HG02885 (cell line): ENCODE measurements around the gene GTF2A1.

Source experiments
- ATAC-seq: cut with Tn5 transposase; IDR thresholded peaks from one replicate; pipeline ENCODE4 v1.9.1; 2021; ENCODE audit warnings: mild to moderate bottlenecking; ENCODE audit not compliant: unreplicated experiment, poor library complexity

Gene GTF2A1

DNA sequence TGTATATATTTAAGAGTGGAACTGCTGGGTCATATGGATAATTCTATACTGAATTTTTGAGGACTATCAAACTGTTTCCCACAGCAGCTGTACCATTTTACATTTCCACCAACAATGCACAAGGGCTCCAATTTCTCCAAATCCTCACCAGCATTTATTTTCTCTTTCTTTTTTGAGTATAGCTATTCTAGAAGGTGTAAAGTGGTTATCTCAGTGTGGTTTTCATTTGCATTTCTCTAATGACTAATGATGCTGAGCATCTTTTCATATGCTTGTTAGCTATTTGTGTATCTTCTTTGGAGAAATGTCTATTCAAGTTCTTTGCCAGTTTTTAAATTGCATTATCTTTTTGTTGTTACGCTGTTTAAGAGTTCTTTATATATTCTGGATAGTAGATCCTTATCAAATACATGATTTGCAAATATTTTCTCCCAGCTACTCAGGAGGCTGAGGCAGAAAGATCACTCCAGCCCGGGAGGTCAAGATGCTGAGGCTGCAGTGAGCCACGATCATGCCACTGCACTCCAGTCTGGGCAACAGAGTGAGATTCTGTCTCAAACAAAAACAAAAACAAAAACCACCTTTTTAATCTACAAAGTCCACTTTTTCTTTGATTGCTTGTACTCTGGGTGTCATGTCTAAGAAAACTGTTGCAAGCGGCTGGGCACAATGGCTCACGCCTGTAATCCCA lies 32.8 kb downstream of the GTF2A1 start:
- peak; percentile 88 for ATAC-seq

DNA sequence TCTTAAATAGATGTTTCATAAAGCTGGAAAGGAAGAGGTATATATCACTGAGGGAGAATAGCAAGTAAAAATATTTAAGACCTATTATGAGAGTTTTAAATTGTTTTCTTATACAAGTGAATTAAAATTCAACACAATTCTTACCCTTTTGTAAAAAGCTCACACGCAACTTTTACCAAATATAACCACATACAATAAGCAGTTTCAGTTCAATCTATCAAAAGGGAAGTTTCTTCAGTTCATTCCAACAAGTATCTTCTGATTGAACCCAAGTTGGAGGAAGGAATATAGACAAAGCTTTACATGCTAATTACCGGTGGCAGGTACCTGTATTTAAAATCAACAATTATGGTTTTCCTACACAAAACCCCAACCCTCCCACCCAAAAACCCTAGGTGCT lies 41.1 kb downstream of the GTF2A1 start:
- no peak for ATAC-seq

DNA sequence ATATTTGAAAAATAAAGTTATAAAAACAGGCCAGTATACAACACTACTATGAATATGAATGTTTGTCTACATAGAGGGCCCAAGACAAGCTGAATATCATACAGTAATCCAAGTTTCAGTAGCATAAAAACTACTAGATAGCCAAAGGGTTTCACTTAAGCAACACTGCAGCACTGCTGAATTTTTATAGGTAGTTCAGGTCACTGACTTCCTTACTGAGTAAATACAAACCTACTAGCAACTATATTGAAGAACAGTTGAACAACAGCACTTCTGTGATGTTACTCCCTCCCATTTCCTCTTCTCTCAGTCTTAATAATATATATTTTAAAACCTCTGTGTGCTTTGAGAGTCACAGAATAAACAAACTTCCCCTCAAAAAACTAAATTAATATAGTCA lies 42.7 kb downstream of the GTF2A1 start:
- ATAC-seq: peak; percentile 63

DNA sequence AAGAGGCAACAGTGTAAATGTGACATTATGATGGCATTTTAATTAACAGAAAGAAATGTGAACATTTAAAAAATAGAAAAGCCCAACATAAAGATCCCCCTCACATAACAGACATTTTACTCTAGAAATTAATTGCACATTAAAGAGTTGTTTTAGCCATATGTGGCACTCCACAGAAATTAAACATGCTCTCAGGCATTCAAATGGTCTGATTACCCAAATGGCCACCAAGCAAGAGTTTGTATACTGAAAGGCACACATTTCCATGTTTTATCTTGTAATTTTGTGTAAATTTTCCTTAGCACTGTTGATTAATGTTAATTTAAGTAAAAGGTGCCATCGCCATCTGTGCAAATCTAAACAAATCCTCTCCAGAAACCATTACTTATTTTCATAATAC lies 43.5 kb downstream of the GTF2A1 start:
- no peak for ATAC-seq

DNA sequence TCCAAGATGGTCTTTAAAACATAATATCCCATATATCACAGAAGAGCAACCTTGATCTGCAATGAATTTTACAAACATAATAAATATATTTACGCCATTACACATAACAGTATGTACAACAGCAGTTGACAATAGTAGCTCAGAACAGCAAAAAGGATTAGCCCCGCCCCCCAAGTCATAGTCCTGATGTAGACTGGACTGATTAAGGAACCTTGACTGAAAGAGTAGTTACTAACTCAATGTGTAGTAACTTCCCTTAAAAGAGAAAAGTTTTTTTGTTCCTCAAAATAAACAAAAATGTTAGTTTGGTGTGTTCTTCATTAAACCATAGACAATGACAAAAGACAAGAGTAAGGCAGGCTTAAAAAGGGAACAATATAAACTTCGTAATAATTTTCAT lies 44.5 kb downstream of the GTF2A1 start:
- no peak for ATAC-seq

DNA sequence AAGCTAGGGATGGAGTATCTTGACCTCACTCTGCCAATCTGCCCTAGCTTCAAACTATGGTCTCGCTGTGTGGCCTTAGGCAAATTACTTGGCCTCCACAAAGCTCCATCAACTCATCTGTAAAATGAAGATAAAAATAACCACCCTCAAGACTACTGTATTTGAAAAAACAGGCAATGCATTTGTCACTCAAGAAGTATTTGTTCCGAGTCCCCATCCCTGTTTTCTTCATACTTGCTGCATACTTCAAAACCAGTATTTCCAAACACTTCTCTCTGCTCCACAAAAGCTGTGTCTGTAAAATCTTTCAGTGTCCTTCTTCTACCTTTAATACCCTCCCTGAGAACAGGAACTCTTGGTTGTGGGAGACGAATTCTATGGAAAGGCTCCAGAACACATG lies 47.9 kb downstream of the GTF2A1 start:
- ATAC-seq: peak; percentile 33

DNA sequence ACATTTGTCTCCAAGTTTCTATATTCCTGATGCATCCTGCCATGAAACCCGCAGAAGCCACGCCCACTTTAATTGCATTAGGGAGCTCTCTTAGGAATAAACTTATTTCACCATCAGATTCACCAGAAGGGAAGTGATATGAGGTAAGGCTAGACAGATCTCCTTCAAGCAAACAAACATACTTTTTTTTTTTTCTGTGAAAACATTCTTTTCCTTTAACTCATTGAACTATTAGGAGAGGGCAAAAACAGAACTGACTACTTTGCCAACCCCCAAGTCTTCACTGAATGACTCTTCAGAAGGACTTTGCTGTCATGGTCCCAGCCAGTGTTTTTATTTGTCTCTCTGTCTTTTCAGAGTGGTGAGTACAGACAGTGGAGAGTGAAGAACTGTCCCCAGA lies 48.4 kb downstream of the GTF2A1 start:
- ATAC-seq: peak; percentile 27

DNA sequence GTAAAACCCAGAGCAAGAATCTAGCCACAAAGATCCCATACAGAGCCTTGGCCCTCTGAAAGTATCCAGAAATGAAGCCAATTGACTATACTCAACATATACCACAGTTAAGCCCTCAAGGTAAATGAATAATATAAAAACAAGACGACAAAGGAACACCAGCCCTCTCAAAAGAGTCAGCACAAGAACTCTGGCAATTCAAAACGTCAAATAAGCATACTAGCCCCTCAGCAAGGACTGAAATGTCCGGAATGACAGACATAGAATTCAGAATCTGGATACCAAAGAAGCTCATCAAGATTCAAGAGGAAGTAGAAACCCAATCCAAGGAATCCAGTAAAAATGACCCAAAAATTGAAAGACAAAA lies 49.9 kb downstream of the GTF2A1 start:
- no peak for ATAC-seq

DNA sequence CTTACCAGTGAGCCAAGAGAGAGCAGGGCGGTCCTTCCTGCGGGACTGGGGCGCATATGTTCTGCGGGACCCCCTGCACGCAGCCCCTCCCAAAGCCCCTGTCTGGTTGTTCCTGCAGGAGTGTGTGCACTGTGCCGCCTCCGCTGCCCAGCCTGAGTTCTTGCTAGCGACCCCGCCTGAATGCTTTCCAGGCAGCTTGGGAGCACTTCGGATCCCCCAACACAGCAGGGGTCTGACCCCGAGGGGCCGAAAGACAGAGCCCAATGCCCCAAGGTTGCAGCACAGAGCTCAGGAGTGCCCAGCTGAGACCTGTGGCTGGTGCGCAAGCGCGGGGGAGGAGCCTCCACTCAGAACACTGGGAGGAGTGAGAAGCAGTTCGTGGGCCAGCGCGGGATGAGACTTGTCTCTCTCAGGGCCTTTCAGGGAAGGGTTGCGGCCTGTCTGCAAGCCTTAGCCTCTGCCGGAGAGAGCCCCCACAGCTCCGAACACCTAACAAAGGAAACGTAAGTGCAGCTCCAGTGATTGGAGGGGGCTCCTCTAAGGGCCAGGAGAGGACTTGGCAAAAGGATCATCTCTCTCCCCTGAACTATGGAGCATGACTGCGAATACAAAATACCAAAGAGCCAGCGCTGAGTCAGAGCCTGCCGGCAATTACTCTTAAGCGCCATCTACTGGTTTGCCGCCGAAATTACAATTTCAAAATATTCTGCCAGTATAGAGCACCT lies 50.5 kb downstream of the GTF2A1 start:
- ATAC-seq: peak; percentile 93

DNA sequence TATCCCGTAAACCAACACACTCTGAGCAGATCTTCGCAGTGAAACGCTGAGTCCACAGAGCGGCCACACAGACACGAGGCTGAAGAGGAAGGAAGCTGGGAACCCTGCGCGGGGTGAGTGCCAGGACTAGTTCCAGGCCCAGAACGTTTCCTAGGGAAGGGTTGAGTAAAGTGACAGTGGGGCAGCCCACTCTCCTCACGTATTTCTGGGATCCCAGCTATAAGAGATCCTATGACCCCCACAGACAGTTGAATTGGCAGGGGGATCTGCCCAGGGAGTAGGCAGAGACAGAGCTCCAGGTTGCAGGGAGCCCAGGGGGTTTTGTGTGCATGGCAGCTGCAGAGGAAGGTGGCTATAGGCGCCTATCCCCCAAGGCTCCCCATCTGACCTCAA lies 51.1 kb downstream of the GTF2A1 start:
- ATAC-seq: peak; percentile 17

DNA sequence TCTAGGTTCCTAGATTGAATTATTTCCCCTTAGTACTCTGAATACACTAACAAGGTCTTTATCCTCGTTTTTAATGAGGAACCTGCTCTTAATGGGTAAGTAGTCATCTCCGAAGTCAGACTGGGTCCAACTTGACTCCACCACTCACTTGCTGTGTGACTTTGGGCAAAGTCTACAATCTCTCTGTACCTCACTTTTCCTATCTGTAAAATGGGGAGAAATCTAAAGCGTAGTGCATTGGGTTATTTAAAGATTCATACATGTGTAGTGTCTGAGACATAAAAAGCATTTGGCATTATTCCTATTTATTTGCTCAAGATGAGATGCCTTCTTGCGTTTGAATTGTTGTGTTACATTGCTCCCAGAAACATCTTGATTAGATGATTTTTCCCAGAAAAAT lies 51.5 kb downstream of the GTF2A1 start:
- ATAC-seq: no peak

DNA sequence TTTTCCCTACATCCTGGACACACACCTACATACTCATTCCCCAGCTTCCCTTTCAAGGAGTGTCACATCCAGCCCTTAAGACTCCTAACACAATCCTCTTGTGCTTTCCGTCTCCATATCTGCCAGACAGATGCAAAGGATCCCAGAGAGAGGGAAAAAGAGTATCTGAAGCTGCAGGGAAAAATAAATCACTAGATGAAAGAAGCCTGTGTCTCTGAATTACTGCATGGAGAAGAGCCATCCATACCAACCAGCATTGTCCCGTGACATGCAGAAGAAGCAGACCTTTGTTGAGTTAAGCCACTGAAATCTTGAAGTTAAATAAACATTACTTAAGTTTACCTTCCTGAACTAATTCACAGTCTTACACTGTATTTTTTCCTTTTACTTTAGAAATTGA lies 54.6 kb downstream of the GTF2A1 start:
- ATAC-seq: no peak

DNA sequence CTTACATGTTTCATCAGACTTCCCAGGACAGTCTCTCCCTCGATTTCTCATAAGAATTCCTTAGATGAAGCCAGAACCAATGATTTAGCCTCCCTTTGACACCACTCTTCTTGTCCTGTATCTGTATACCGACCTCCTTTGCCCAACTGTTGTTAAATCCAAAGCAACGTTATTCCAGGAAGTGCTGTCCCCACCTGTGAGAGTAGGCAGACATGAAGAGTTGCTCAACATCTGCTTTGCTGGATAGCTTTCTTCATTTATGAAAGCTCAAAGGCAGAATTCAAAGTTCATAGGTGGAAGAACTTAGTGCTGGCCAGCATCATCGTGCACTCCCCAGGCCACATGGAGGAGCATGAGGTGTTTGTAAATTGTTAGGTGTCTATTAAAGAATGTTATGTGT lies 55.6 kb downstream of the GTF2A1 start:
- ATAC-seq: no peak

DNA sequence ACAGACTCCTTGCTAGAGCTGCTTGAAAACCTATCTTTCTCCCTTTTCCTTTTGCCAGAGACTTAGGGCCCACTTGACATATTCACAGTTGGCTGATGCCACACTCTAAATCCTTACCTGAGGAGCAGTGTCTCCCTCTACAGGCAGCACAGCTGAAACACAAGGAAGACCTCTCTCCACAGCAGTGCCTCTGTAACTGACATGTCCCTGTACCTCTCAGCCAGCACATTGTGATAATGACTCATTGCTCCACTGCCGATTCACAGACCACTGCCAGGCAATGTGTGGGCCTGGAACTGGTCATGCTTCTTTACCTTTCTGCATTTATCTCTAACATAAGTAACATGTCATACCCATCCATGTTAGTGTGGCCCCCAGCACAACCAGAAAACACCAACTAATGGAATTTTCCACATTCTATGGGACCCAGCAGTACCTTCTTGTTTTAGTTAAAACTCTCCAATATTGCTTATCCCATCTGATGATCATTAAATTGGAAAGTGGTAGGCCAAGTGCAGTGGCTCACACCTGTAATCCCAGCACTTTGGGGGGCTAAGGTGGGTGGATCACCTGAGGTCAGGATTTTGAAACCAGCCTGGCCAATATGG lies 56.5 kb downstream of the GTF2A1 start:
- ATAC-seq: peak; percentile 97

DNA sequence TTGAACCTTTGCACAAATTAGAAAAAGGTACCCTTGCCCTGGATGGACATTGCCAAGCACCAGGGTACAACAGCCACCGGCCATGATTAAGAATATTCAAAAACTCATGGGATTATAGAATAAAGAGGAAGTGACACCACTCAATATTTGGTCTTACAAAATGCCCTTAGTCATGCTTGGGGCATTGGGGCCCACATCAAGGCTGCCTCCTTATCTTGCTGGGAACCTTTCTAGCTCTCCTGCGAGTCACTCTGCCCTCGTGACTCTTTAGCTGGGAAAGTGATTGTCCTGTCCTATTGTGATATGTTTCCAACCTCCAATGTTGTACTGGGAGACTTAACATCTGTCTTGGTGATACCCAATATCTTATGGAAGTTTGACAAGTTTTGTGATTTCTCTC lies 57.8 kb downstream of the GTF2A1 start:
- no peak for ATAC-seq

DNA sequence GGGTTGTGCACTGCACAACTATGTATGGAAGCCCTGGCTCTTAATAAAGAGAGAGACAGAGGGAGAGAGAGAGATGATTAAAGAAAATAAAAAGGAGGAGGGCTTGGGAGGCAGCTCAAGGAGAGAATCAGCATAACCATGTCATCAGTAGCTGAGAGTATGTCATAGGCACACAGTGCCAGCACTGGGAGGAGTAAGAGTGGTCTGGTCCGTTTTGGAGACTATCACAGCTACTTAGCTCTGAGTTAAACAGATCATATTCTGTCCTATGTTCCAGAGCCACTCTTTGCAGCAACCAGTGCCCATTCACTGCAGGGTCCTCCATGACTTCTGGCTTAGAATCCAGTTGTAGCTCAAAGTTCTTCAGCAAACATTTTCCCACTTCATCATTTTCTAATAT lies 59.0 kb downstream of the GTF2A1 start:
- ATAC-seq: no peak

DNA sequence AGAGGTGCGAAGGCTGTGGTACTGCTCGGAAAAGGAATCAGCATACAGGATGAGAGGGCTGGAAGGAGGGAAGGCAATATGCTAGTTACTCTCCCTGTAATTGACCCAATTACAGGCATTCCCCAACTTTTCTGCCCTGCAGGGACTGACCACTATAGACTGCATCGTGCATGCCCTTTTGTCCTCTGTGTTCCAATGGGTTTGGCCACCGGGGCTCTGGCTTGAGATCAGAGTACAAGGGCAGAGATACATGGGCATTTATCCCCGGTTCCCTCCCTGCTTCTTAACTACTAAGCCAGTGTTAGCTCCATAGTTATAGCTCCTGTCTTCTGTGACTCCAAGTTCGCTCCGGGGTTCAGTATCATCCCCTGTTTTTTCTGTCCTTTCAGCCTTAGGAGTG lies 59.7 kb downstream of the GTF2A1 start:
- no peak for ATAC-seq

DNA sequence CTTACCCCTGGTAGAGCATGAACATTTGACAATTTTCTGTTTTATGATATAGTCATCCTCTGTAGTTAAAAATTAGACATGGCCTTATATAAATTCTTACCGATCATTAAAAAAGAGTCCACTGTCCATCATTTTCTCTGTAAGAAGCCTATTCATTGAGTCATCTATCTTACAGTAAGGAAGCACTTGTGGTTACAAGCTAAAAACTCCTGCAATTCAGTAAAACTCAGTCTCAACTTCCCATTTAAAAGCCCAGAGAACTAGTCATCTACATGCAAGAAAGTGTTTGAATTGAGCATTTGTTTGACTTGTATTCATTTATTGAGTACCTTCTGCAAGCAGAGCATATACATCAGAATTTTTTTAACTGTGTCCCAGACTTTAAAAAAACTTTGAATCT lies 63.3 kb downstream of the GTF2A1 start:
- ATAC-seq: no peak

DNA sequence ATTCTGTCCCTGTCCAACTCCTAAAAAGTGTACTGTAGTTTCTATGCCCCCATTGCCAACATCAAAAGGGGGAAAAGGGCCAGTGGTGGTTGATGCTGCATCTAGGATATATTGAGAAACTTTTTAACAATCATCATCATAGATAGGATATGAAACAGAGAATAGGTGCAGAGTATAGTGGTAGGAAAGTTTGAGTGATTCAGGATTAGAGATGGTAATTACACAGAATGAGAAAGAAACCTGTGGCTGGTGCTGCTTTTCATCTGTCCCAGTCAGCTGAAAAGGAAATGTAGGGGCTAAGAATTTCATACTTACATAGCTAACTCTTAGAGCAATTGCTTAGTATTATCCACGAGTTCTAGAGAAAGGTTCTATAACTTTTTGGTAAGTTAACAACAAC lies 67.6 kb downstream of the GTF2A1 start:
- peak; percentile 85 for ATAC-seq

DNA sequence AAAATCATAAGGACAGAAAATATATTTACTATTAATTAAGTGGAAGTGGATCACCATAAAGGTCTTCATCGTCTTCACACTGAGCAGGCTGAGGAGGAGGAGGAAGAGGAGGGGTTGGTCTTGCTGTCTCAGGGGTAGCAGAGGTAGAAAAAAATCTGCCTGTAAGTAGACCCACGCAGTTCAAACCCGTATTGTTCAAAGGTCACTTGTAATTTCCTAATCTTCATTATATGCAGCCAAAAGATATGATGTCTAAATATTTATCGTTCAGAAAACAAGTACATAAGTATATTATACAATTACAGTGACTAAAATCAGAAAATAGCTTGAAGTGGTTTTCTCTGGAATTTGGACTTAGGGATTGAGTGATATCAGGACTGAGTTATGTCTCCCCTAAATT lies 72.1 kb downstream of the GTF2A1 start:
- no peak for ATAC-seq

DNA sequence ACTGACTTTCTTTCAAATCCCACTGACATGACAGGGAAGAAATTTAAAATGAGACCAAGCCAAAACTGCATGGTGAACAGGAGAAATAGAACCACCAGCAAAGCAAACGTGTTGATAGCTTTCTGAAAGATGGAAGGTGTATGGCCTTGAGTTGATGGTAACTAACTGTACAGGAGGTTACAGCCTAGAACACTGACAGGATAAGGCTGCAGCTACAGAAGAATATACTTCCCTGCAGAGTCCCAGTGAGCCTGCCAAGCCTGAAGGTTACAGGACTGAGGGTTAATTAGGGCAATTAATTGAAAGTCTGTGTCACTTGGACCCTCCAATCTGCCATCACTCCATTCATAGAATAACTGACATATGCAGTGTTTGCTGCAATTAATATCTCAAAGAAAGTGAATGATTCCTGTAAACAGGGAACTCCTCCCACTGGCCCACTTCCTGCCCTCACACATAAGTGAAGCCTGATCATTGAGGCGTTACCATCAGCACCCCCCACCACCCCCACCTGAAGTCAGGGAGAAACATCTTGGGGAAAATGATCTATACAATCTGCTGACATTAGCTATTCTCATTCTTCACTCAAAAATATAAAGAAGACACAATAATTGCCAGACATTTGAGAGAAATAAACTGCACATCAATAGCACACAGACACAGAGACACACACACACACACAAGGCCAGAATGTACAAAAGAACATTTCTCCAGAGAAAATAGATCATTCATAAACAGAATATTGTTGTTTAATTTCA lies 73.4 kb downstream of the GTF2A1 start:
- peak; percentile 82 for ATAC-seq
